ENCODE data around the gene MARVELD1. TPM values are rescaled to one million over a fixed set of nuclear protein-coding genes. Genes with fewer than 3 reads are reported as not detected.
A peak's percentile ranks its signal among the peaks of the same experiment; 100 is the strongest.

MARVELD1 gene
- total RNA-seq, 2 donors from 2014 or later = 2.0 TPM

GRCh38 chr10:97765201-97765600 is 51.7 kb downstream of the MARVELD1 start:
- H3K27me3 Mint-ChIP-seq = peaks cover 17% of the 10 kb centered on the region
- no peaks in the 10 kb centered on the region for H3K9me3 Mint-ChIP-seq
- ATAC-seq (replicated peaks) = no peak
- H3K4me3 Mint-ChIP-seq = no peak overlapping the region
- peaks cover 18% of the 10 kb centered on the region for H3K36me3 Mint-ChIP-seq (ENCODE audit: low read depth)
- H3K4me1 Mint-ChIP-seq = no peaks in the 10 kb centered on the region
- no peak overlapping the region for H3K27ac Mint-ChIP-seq

- ATAC-seq (replicated peaks) = no peak
- Mint-ChIP-seq H3K4me3 (no peak overlapping the region), H3K36me3 (ENCODE audit: low read depth) (peaks cover 8% of the 10 kb centered on the region), H3K27me3 (peaks cover 25% of the 10 kb centered on the region), H3K4me1 (no peaks in the 10 kb centered on the region), H3K27ac (peak overlapping the region; percentile 13), H3K9me3 (no peaks in the 10 kb centered on the region)
Measured at GRCh38 chr10:97766106-97766810, 52.7 kb downstream of the MARVELD1 start.

GRCh38 chr10:97766996-97767924 is 53.7 kb downstream of the MARVELD1 start:
- no peak overlapping the region for H3K27ac Mint-ChIP-seq
- H3K36me3 Mint-ChIP-seq (ENCODE audit: low read depth) = peaks cover 4% of the 10 kb centered on the region
- peaks cover 29% of the 10 kb centered on the region for H3K27me3 Mint-ChIP-seq
- no peaks in the 10 kb centered on the region for H3K9me3 Mint-ChIP-seq
- no peak overlapping the region for H3K4me3 Mint-ChIP-seq
- peaks cover 3% of the 10 kb centered on the region for H3K4me1 Mint-ChIP-seq
- ATAC-seq (replicated peaks) = no peak

Other genes starting within 250 kb of the MARVELD1 start
- 10 to 100 TPM; 89.3 to 90.5 TPM for gene MMS19, start 215.3 kb upstream of the MARVELD1 start, total RNA-seq
- 1 to 10 TPM; 1.7 to 2.1 TPM for gene UBTD1, start 214.8 kb upstream of the MARVELD1 start, total RNA-seq
- gene ANKRD2, start 141.0 kb upstream of the MARVELD1 start, total RNA-seq = not detected
- not detected for gene HOGA1, start 129.3 kb upstream of the MARVELD1 start, total RNA-seq
- not detected for gene C10orf62, start 124.0 kb upstream of the MARVELD1 start, total RNA-seq
- 1 to 10 TPM in 1 of 2 donors, under 1 TPM in 1; 0.79 to 2.4 TPM for gene MORN4, start 80.2 kb upstream of the MARVELD1 start, total RNA-seq
- gene PI4K2A, start 73.1 kb upstream of the MARVELD1 start, total RNA-seq = 10 to 100 TPM in 1 of 2 donors, 1 to 10 TPM in 1; 6.6 to 12.4 TPM
- gene AVPI1, start 26.5 kb upstream of the MARVELD1 start, total RNA-seq = 1 to 10 TPM; 1.5 to 1.9 TPM
- 10 to 100 TPM; 31.1 to 36.8 TPM for gene ZFYVE27, start 23.4 kb downstream of the MARVELD1 start, total RNA-seq
- gene SFRP5, start 58.3 kb downstream of the MARVELD1 start, total RNA-seq = not detected
- 1 to 10 TPM; 5.8 to 8.2 TPM for gene GOLGA7B, start 136.1 kb downstream of the MARVELD1 start, total RNA-seq

Measured in activated T-helper 17 cell treated with anti-CD3 and anti-CD28 coated beads, Interleukin-2, amount 50 U/mL, for 72 hours (primary cell).